ENCODE data around the gene BABAM2.
"Not testable (repeated sequence)": the region's sequence is repeated elsewhere in the genome, so short reads cannot be mapped to it uniquely, and the experiment has no call there.

Gene BABAM2

DNA sequence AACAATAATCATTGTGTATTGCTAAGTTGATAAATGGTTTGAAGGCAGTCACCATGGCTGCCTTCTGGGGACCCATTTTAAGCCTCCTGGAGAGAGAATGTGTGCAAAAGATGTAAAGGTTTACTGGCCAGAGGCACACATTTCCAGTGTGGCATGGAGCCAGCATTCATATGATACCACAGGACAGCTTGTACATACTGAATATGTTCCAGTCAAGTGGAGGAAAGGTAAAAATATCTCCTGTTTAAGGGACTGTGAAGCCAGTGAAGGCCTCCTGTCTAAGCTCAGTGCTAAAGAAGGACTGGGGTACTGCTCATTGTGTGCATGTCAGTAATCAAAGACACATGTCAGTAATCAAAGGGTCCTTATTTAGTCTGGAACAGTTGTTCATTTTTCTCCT lies 119.2 kb downstream of the BABAM2 start:
- TF ChIP-seq, protein P1, sequence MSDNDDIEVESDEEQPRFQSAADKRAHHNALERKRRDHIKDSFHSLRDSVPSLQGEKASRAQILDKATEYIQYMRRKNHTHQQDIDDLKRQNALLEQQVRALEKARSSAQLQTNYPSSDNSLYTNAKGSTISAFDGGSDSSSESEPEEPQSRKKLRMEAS (IDR thresholded peaks at IDR 0.05; ENCODE audit: low read depth, low read length) = no peak
- TF ChIP-seq, protein P2, sequence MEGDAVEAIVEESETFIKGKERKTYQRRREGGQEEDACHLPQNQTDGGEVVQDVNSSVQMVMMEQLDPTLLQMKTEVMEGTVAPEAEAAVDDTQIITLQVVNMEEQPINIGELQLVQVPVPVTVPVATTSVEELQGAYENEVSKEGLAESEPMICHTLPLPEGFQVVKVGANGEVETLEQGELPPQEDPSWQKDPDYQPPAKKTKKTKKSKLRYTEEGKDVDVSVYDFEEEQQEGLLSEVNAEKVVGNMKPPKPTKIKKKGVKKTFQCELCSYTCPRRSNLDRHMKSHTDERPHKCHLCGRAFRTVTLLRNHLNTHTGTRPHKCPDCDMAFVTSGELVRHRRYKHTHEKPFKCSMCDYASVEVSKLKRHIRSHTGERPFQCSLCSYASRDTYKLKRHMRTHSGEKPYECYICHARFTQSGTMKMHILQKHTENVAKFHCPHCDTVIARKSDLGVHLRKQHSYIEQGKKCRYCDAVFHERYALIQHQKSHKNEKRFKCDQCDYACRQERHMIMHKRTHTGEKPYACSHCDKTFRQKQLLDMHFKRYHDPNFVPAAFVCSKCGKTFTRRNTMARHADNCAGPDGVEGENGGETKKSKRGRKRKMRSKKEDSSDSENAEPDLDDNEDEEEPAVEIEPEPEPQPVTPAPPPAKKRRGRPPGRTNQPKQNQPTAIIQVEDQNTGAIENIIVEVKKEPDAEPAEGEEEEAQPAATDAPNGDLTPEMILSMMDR (IDR thresholded peaks at IDR 0.05; ENCODE audit: low read depth, low read length) = no peak
- TF ChIP-seq POLR2A (IDR thresholded peaks at IDR 0.05; ENCODE audit: extremely low read depth, insufficient read length) (no peak), MYC (IDR thresholded peaks at IDR 0.05; ENCODE audit: low read depth, low read length) (no peak)
- no peak overlapping the region for H3K4me3 ChIP-seq (ENCODE audit: low read depth, low read length)
- no peak for DNase-seq (ENCODE audit: low read depth)

DNA sequence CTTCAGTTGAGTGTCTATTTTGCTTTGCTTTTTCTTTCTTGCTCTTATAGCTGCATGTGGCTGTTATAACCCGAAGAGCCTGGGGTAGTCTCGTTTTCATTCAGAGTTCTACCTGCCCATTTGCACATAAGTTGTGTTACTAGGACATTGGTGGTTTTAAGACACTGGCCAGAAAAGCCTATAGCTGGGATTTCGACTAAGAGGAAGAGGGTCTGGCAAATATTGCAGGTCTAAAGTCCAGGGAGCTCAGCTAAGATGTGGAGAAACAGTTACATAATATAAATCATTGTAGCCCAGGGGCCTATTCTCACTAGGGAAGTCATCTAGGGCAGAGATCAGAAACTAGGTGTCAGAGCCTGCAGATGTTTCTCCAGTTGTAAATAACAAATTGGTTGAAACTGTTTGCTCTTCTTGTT lies 120.8 kb downstream of the BABAM2 start:
- no peak overlapping the region for H3K4me3 ChIP-seq (ENCODE audit: low read depth, low read length)
- TF ChIP-seq, protein P2 (IDR thresholded peaks at IDR 0.05; ENCODE audit: low read depth, low read length) = no peak
- no peak for DNase-seq (ENCODE audit: low read depth)

DNA sequence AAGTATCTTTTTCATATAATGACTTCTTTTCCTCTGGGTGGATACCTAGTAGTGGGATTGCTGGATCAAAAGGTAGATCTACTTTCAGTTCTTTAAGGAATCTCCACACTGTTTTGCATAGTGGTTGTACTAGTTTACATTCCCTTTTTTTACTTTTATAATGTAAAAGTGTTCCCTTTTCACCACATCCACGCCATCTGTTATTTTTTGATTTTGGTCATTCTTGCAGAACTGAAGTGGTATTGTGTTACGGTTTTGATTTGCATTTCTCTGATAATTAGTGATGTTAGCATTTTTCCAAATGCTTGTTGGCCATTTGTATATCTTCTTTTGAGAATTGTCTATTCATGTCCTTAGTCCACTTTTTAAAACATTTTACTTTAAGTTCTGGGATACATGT lies 127.9 kb downstream of the BABAM2 start:
- H3K4me3 ChIP-seq (ENCODE audit: low read depth, low read length); DNase-seq (ENCODE audit: low read depth): not testable (repeated sequence)

DNA sequence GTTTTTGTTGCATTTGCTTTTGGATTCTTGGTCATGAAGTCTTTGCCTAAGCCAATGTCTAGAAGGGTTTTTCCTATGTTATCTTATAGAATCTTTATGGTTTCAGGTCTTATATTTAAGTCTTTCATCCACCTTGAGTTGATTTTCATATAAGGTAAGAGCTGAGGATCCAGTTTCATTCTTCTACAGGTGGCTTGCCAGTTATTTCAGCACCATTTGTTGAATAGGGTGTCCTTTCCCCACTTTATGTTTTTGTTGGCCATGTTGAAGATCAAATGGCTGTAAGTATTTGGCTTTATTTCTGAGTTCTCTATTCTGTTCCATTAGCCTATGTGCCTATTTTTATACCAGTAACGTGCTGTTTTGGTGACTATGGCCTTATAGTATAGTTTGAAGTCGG lies 129.0 kb downstream of the BABAM2 start:
- not testable (repeated sequence) for H3K4me3 ChIP-seq (ENCODE audit: low read depth, low read length); DNase-seq (ENCODE audit: low read depth)

DNA sequence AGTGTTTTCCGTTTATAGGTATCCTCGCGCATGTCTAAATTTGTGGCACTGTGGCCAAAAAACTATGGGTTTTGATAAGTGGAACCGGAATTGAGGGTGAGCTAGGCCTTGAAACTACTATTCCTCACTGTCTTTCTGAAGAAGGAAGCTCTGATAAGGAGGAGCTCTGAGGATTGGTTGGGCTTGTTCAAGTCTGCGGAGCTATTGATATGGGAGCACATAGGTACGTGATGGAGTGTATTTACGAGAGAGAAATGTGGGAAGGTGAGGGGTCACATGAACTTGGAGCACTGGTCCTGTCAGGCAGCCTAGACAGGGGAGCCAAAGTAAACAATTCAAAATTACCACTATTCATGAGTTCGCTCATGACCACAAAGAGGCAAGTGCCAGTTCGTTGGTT lies 131.4 kb downstream of the BABAM2 start:
- H3K4me3 ChIP-seq (ENCODE audit: low read depth, low read length) = no peak overlapping the region
- DNase-seq (ENCODE audit: low read depth) = no peak
- TF ChIP-seq, protein P1 (IDR thresholded peaks at IDR 0.05; ENCODE audit: low read depth, low read length) = no peak
- no peak for TF ChIP-seq MYC (IDR thresholded peaks at IDR 0.05; ENCODE audit: low read depth, low read length)
- TF ChIP-seq, protein P2 (IDR thresholded peaks at IDR 0.05; ENCODE audit: low read depth, low read length) = no peak
- TF ChIP-seq POLR2A (IDR thresholded peaks at IDR 0.05; ENCODE audit: extremely low read depth, insufficient read length) = no peak

DNA sequence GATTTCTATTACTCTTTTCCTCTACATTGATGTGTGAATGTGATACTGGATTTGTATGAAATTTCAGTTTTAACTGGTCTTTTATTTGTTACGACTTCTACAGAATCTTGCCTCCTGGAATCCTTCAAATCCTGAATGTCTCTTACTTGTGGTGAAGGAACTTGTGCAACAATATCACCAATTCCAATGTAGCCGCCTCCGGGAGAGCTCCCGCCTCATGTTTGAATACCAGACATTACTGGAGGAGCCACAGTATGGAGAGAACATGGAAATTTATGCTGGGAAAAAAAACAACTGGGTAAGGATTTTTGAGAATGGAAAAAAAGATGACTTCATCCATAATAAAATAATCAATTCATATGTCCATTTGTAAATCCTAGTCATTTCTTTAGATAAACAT lies 134.6 kb downstream of the BABAM2 start:
- TF ChIP-seq, protein P2 (IDR thresholded peaks at IDR 0.05; ENCODE audit: low read depth, low read length) = no peak
- TF ChIP-seq, protein P1 (IDR thresholded peaks at IDR 0.05; ENCODE audit: low read depth, low read length) = no peak
- TF ChIP-seq MYC (IDR thresholded peaks at IDR 0.05; ENCODE audit: low read depth, low read length) (no peak), POLR2A (IDR thresholded peaks at IDR 0.05; ENCODE audit: extremely low read depth, insufficient read length) (no peak)
- no peak overlapping the region for H3K4me3 ChIP-seq (ENCODE audit: low read depth, low read length)
- DNase-seq (ENCODE audit: low read depth) = no peak

DNA sequence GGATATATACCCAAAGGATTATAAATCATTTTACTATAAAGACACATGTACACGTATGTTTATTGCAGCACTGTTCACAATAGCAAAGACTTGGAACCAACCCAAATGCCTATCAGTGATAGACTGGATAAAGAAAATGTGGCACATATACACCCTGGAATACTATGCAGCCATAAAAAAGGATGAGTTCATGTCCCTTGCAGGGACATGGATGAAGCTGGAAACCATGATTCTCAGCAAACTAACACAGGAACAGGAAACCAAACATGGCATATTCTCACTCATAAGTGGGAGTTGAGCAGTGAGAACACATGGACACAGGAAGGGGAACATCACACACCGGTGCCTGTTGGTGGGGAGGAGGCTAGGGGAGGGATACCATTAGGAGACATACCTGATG lies 135.7 kb downstream of the BABAM2 start:
- not testable (repeated sequence) for H3K4me3 ChIP-seq (ENCODE audit: low read depth, low read length); DNase-seq (ENCODE audit: low read depth)

DNA sequence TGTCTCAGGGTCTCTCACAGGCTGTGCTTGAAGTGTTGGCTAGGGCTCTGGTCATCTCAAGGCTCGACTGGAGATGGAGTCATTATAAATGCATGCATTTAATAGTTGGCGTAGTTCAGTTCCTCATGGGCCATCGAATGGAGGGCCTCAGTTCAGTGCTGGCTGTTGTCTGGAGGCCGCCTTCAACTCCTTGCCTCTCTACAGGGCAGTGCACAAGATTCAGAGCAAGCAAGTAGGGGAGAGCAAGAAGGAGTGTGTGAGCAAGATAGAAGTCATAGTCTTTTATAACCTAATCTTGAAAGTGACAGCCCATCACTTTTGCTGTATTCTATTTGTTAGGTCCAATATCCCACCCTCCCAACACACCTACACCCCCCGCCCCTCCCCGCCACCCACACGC lies 137.5 kb downstream of the BABAM2 start:
- H3K4me3 ChIP-seq (ENCODE audit: low read depth, low read length) = no peak overlapping the region
- DNase-seq (ENCODE audit: low read depth) = no peak
- TF ChIP-seq, protein P2 (IDR thresholded peaks at IDR 0.05; ENCODE audit: low read depth, low read length) = no peak
- TF ChIP-seq, protein P1 (IDR thresholded peaks at IDR 0.05; ENCODE audit: low read depth, low read length) = no peak
- no peak for TF ChIP-seq POLR2A (IDR thresholded peaks at IDR 0.05; ENCODE audit: extremely low read depth, insufficient read length)
- TF ChIP-seq MYC (IDR thresholded peaks at IDR 0.05; ENCODE audit: low read depth, low read length) = no peak
